ENCODE results near the gene CFAP52.
"Not testable (repeated sequence)": the region's sequence is repeated elsewhere in the genome, so short reads cannot be mapped to it uniquely, and the experiment has no call there.

CFAP52 gene

DNA sequence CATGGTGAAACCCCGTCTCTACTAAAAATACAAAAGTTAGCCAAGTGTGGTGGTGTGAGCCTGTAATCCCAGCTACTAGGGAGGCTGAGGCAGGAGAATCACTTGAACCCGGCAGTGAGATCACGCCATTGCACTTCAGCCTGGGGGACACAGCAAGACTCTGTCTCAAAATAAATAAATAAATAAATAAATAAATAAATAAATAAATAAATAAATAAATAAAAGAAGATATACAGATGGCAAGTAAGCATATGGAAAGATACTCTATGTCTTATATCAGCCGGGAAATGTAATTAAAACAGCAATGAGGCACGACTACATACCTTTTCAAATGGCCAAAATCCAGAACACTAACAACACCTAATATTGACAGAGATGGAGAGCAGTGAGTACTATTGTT is 28.1 kb downstream of the CFAP52 start:
- H3K36me3 Mint-ChIP-seq; H3K9me3 Mint-ChIP-seq (ENCODE audit: low read depth); H3K4me3 Mint-ChIP-seq; H3K4me1 Mint-ChIP-seq (ENCODE audit: low read depth); H3K27ac Mint-ChIP-seq: not testable (repeated sequence)
- H3K27me3 Mint-ChIP-seq, result peaks cover 10% of the 10 kb centered on the region

DNA sequence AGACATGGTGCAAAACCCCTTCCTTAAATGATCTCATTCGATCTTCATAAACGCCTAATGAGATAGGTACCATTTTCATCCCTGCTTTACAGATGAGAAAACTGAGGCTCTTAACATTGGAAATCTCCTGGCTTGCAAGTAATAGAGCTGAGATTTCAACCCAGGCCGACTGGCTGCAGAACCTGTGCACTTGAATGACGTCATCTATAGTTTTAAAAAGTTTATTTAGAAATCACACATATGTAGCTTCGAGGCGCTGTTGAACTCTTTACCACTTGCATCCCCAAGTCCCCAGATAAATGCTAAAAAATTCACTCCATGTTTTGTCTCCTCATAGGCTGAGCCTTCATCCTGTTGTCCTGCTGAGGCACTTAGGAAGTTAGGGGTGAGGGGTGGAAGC is 30.0 kb downstream of the CFAP52 start:
- Mint-ChIP-seq H3K27me3 (peaks cover 10% of the 10 kb centered on the region), H3K9me3 (ENCODE audit: low read depth) (no peaks in the 10 kb centered on the region), H3K36me3 (no peaks in the 10 kb centered on the region), H3K4me3 (no peak overlapping the region), H3K27ac (no peak overlapping the region), H3K4me1 (ENCODE audit: low read depth) (no peaks in the 10 kb centered on the region)

GRCh38 chr17:9607058-9607457 is 30.6 kb downstream of the CFAP52 start:
- H3K4me1 Mint-ChIP-seq (ENCODE audit: low read depth); H3K27ac Mint-ChIP-seq; H3K9me3 Mint-ChIP-seq (ENCODE audit: low read depth); H3K4me3 Mint-ChIP-seq; H3K36me3 Mint-ChIP-seq: not testable (repeated sequence)
- H3K27me3 Mint-ChIP-seq, result peaks cover 12% of the 10 kb centered on the region

DNA sequence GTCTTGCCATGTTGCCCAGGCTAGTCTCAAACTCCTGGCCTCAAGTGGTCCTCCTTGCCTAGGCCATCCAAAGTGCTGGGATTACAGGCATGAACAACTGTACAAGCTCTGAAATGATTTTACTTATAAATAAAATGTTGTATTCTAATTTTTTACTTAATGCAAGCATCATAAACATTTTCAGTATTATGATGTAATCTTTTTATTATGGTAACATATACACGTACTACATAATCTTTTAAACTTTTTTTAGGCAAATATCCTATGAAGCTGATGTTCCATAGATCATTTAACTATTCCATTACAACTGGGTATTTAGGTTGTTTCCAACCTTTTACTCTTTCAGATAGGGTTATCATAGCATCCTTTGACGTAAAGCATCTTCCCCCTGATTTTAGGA is 35.1 kb downstream of the CFAP52 start:
- Mint-ChIP-seq H3K27ac (no peak overlapping the region), H3K4me3 (no peak overlapping the region), H3K36me3 (no peaks in the 10 kb centered on the region), H3K9me3 (ENCODE audit: low read depth) (no peaks in the 10 kb centered on the region), H3K4me1 (ENCODE audit: low read depth) (no peaks in the 10 kb centered on the region), H3K27me3 (peaks cover 7% of the 10 kb centered on the region)

DNA sequence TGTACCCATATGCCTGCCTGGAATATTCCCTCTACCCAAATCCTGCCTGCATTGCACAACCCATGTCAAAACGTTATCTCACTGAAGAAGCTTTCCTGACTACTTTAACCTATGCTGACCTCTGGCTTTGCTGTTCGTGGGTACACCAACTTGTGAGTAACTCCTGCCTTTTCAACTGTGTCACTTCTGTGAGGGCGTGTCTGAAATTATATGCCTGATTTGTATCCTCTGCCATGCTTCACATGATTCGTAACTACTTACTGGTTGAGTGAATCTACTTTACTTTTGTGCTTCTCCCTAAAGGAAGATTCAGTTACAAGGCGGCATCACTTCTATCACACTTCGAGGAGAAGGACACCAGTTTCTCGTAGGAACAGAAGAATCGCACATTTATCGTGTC is 35.6 kb downstream of the CFAP52 start:
- Mint-ChIP-seq H3K36me3 (no peaks in the 10 kb centered on the region), H3K27ac (no peak overlapping the region)

DNA sequence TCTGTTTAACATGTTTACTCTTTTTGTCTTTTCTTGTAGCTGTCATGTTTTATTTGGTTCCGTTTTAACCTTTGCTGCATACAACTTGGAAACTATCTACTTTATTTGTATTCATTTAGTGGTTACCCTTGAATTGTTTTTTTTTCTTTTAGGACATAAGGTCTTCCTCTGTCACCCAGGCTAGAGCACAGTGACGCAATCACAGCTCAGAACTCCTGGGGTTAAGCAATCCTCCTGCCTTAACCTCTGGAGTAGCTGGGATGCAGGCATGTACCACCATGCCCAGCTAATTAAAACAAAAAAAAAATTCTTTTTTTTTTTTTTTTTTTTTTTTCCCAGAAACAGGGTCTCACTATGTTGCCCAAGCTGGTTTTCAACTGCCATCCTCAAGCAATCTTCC is 39.0 kb downstream of the CFAP52 start:
- H3K4me1 Mint-ChIP-seq (ENCODE audit: low read depth), result no peaks in the 10 kb centered on the region
- H3K4me3 Mint-ChIP-seq, result no peak overlapping the region
- no peaks in the 10 kb centered on the region for H3K36me3 Mint-ChIP-seq
- H3K27me3 Mint-ChIP-seq, result peaks cover 6% of the 10 kb centered on the region
- no peaks in the 10 kb centered on the region for H3K9me3 Mint-ChIP-seq (ENCODE audit: low read depth)
- H3K27ac Mint-ChIP-seq, result no peak overlapping the region

More for the DNA sequence above, 35.6 kb downstream of the CFAP52 start:
- peaks cover 7% of the 10 kb centered on the region for H3K27me3 Mint-ChIP-seq
- no peaks in the 10 kb centered on the region for H3K9me3 Mint-ChIP-seq (ENCODE audit: low read depth)
- H3K4me3 Mint-ChIP-seq, result no peak overlapping the region
- H3K4me1 Mint-ChIP-seq (ENCODE audit: low read depth), result no peaks in the 10 kb centered on the region

- Mint-ChIP-seq H3K27me3 (no peaks in the 10 kb centered on the region), H3K27ac (no peak overlapping the region), H3K4me1 (ENCODE audit: low read depth) (no peaks in the 10 kb centered on the region), H3K9me3 (ENCODE audit: low read depth) (peaks cover 26% of the 10 kb centered on the region), H3K4me3 (no peak overlapping the region), H3K36me3 (no peaks in the 10 kb centered on the region)
Measured at GRCh38 chr17:9622961-9623360, 46.5 kb downstream of the CFAP52 start.

DNA sequence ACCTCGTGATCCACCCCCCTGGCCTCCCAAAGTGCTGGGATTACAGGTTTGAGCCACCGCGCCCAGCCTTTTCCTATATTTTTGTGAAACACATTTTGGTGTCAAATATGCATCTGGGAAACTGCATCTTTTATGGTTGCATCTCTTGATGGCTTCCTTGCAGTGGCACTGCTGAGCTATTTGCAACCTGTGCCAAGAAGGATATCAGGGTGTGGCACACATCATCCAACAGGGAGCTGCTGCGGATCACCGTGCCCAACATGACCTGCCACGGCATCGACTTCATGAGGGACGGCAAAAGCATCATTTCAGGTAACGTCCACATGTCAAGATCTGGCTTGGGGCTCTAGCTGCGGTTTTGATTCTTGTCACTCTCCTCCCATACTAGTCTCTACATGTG is 52.1 kb downstream of the CFAP52 start:
- Mint-ChIP-seq H3K9me3 (ENCODE audit: low read depth) (peaks cover 15% of the 10 kb centered on the region), H3K4me1 (ENCODE audit: low read depth) (no peaks in the 10 kb centered on the region), H3K27ac (no peak overlapping the region), H3K36me3 (no peaks in the 10 kb centered on the region), H3K27me3 (peaks cover 9% of the 10 kb centered on the region), H3K4me3 (no peak overlapping the region)

DNA sequence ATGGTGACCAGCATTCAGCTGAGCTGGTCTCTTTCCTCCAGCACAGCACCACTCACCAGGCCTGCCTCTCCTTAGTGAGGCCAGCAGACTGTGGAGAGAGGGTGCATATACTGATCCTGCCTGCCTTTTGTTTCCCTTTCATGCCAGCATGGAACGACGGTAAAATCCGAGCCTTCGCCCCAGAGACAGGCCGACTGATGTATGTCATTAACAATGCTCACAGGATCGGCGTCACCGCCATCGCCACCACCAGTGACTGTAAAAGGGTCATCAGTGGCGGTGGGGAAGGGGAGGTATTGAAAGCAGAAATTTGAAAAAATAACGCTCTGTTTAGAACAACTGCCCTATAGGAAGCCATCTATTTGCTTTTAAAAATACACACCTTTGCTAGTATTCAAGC is 56.3 kb downstream of the CFAP52 start:
- Mint-ChIP-seq H3K36me3 (no peaks in the 10 kb centered on the region), H3K4me3 (no peak overlapping the region), H3K9me3 (ENCODE audit: low read depth) (no peaks in the 10 kb centered on the region), H3K27ac (no peak overlapping the region), H3K4me1 (ENCODE audit: low read depth) (no peaks in the 10 kb centered on the region), H3K27me3 (peaks cover 18% of the 10 kb centered on the region)

- no peak overlapping the region for H3K4me3 Mint-ChIP-seq
- no peaks in the 10 kb centered on the region for H3K36me3 Mint-ChIP-seq
- H3K27me3 Mint-ChIP-seq, result peaks cover 24% of the 10 kb centered on the region
- H3K4me1 Mint-ChIP-seq (ENCODE audit: low read depth), result no peaks in the 10 kb centered on the region
- no peaks in the 10 kb centered on the region for H3K9me3 Mint-ChIP-seq (ENCODE audit: low read depth)
- H3K27ac Mint-ChIP-seq, result no peak overlapping the region
Measured at GRCh38 chr17:9635340-9635739, 58.9 kb downstream of the CFAP52 start.

- Mint-ChIP-seq H3K36me3 (no peaks in the 10 kb centered on the region), H3K27me3 (peaks cover 21% of the 10 kb centered on the region), H3K4me1 (ENCODE audit: low read depth) (no peaks in the 10 kb centered on the region), H3K27ac (no peak overlapping the region), H3K9me3 (ENCODE audit: low read depth) (no peaks in the 10 kb centered on the region), H3K4me3 (no peak overlapping the region)
Measured at GRCh38 chr17:9636501-9636900, 60.1 kb downstream of the CFAP52 start.

DNA sequence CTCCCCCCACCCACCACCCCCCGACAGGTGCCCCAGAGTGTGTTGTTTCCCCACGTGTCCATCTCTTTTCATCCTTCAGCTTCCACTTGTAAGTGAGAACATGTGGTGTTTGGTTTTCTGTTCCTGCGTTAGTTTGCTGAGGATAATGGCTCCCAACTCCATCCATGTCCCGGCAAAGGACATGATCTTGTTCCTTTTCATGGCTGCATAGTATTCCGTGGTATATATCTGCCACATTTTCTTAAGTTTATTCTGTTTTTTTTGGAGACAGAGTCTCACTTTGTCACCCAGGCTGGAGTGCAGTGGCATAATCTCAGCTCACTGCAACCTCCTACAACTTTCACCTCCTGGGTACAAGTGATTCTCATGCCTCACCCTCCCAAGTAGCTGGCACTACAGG is 63.9 kb downstream of the CFAP52 start:
- H3K27ac Mint-ChIP-seq; H3K4me1 Mint-ChIP-seq (ENCODE audit: low read depth); H3K9me3 Mint-ChIP-seq (ENCODE audit: low read depth); H3K36me3 Mint-ChIP-seq; H3K4me3 Mint-ChIP-seq: not testable (repeated sequence)
- H3K27me3 Mint-ChIP-seq, result peaks cover 26% of the 10 kb centered on the region

DNA sequence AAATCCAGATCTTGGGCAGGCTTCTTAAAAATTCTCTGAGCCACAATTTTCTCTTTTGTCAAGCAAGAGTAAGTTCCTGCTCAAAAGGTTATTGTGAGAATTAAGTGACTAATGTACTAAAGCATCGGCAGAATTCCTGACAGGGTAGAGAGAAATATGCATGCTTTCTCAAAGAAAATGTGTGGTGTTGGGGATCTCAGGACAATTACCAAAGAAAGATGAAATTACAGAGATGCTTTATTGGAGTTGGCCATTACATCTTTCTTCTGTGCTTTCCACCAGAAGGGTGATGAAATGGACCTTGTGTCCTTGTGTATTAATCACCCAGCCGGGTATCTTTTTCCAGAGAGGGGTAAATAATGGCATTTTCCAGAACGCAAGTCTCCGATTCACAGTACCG is 67.2 kb downstream of the CFAP52 start:
- Mint-ChIP-seq H3K9me3 (ENCODE audit: low read depth) (no peaks in the 10 kb centered on the region), H3K27ac (no peak overlapping the region), H3K4me3 (peak overlapping the region; percentile 10), H3K4me1 (ENCODE audit: low read depth) (peaks cover 13% of the 10 kb centered on the region), H3K36me3 (peaks cover 2% of the 10 kb centered on the region), H3K27me3 (peaks cover 33% of the 10 kb centered on the region)

GRCh38 chr17:9644910-9645751 is 68.7 kb downstream of the CFAP52 start, which contains the start of gene USP43:
Gene USP43, plus strand, starts transcription at chr17:9645517. Its CDS starts 116 bp downstream, at chr17:9645633.
- no peak within 1 kb of the TSS for H3K27ac Mint-ChIP-seq
- H3K36me3 Mint-ChIP-seq, result peaks cover 2% of the 10 kb centered on the region
- H3K4me1 Mint-ChIP-seq (ENCODE audit: low read depth), result peaks cover 13% of the 10 kb centered on the region
- no peaks in the 10 kb centered on the region for H3K9me3 Mint-ChIP-seq (ENCODE audit: low read depth)
- H3K4me3 Mint-ChIP-seq, result peak within 1 kb of the TSS; percentile 81
- peaks cover 34% of the 10 kb centered on the region for H3K27me3 Mint-ChIP-seq

DNA sequence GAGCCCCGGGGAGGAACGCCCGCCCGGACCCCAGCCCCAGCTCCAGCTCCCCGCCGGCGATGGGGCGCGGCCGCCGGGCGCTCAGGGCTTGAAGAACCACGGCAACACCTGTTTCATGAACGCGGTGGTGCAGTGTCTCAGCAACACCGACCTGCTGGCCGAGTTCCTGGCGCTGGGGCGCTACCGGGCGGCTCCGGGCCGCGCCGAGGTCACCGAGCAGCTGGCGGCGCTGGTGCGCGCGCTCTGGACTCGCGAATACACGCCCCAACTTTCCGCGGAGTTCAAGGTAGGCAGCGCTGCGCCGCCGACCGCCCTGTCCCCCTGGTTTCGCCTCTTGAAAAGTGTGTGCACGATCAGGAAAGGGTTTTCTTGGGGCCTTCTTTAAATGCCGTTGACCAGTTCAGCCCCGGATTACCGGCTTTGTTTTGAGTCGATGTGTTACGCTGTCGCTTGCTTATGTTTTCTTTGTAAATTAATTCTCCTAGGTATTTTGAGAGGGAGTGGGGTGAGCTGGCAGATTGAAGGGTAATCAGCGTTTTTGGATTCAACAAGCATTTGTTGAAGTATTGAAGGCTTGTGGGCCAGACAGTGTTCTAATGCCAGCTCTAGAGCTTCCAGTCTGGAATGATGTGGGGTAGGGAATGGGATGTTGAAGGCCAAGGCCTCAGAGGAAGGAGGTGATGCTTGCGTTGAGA is 69.6 kb downstream of the CFAP52 start:
- Mint-ChIP-seq H3K27me3 (peaks cover 31% of the 10 kb centered on the region), H3K27ac (no peak overlapping the region), H3K9me3 (ENCODE audit: low read depth) (no peaks in the 10 kb centered on the region), H3K4me1 (ENCODE audit: low read depth) (peaks cover 13% of the 10 kb centered on the region), H3K36me3 (peaks cover 2% of the 10 kb centered on the region), H3K4me3 (peak overlapping the region; percentile 77)

DNA sequence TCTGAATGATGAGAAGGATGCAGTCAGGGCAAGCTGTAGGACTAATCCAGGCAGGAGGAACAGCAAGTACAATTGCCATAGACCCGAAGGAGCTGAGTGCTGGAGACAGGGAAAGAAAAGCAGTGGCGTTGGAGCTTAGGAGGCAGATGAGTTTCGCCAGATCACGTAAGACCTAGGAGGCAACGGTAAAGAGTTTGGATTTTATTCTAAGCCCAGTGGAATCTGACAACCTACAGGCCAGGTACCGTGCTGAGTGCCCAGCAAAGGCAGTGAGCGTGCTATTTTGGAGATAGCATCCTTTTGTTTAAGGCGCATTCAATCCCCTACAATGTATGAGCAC is 70.1 kb downstream of the CFAP52 start:
- Mint-ChIP-seq H3K36me3 (peaks cover 2% of the 10 kb centered on the region), H3K27ac (no peak overlapping the region), H3K4me1 (ENCODE audit: low read depth) (peaks cover 13% of the 10 kb centered on the region), H3K27me3 (peaks cover 34% of the 10 kb centered on the region), H3K9me3 (ENCODE audit: low read depth) (no peaks in the 10 kb centered on the region), H3K4me3 (peak overlapping the region; percentile 77)
